Esophagus squamous epithelium (tissue), 5 donors: ENCODE data around the gene DNMT3A. TPM values are rescaled to one million over a fixed set of nuclear protein-coding genes. Genes with fewer than 3 reads are reported as not detected.

Experiments
- DNase-seq: peaks from one replicate; lab custom pipeline; 2025; lab: John Stamatoyannopoulos, UW
- H3K27ac ChIP-seq, 4 donors: fragments of 200-600 bp; sonication (generic); one replicate each; pipeline ENCODE4 v1.5.1; 2016 to 2019; ENCODE audit warnings: mild to moderate bottlenecking in 1 of 4
- H3K27me3 ChIP-seq, 4 donors: fragments of 200-600 bp; sonication (generic); 1 replicate in 3 of 4; 2 replicates in 1 of 4; pipeline versions ENCODE4 v1.5.1 to v1.6.0; 2017 to 2021; ENCODE audit warnings: antibody characterized with exemption in 1 of 4
- H3K36me3 ChIP-seq, 3 donors: fragments of 200-600 bp; sonication (generic); one replicate each; pipeline ENCODE4 v1.5.1; 2016 to 2019
- H3K4me1 ChIP-seq, 3 donors: fragments of 200-600 bp; sonication (generic); one replicate each; pipeline ENCODE4 v1.5.1; 2017 to 2019
- H3K4me3 ChIP-seq, 4 donors: fragments of 200-600 bp; sonication (generic); 1 replicate in 3 of 4; 2 replicates in 1 of 4; pipeline ENCODE4 v1.5.1; 2016 to 2019; ENCODE audit warnings: mild to moderate bottlenecking in 2 of 4, moderate library complexity in 1 of 4
- H3K9me3 ChIP-seq, 3 donors: fragments of 200-600 bp; sonication (generic); one replicate each; pipeline ENCODE4 v1.5.1; 2016 to 2019
- POLR2A ChIP-seq, 4 donors: fragments of 450-650 bp; IDR thresholded peaks; one replicate each; pipeline ENCODE4 v1.6.1; 2017; ENCODE audit warnings: antibody characterized with exemption in 4 of 4, mild to moderate bottlenecking in 4 of 4, moderate library complexity in 3 of 4
- WGBS, 2 donors: methylation state at CpG; one replicate each; pipeline ENCODE4 v1.1.5; 2018; 5-methylcytosine and 5-hydroxymethylcytosine counted together
- intact Hi-C: fragments of 100-400 bp; cut with DNase I; formaldehyde crosslinking; loops from one replicate; pipeline ENCODE4 v1.15.0; 2022
- total RNA-seq, 4 donors: library from RNA; depleted of rRNA; stranded (reverse); fragments of >200 nt; gene quantifications; one replicate each; pipeline ENCODE4 v1.1.0, GENCODE V29; 2016
- TF ChIP-seq, protein P1 (sequence below), 6 experiments: fragments of 450-650 bp in 4 of 6; fragments of 200-600 bp in 2 of 6; sonication (generic) in 2 of 6; IDR thresholded peaks; one replicate each; pipeline ENCODE4 v1.5.1; 2016 to 2019; ENCODE audit warnings: antibody characterized with exemption in 6 of 6, mild to moderate bottlenecking in 4 of 6, moderate library complexity in 4 of 6
- donor health status: DM: yes; HTN: yes; CAD: no.

DNMT3A gene
- total RNA-seq, 4 donors from 2014 or later, result 4.1 to 13.6 (median 8.2) TPM

DNA sequence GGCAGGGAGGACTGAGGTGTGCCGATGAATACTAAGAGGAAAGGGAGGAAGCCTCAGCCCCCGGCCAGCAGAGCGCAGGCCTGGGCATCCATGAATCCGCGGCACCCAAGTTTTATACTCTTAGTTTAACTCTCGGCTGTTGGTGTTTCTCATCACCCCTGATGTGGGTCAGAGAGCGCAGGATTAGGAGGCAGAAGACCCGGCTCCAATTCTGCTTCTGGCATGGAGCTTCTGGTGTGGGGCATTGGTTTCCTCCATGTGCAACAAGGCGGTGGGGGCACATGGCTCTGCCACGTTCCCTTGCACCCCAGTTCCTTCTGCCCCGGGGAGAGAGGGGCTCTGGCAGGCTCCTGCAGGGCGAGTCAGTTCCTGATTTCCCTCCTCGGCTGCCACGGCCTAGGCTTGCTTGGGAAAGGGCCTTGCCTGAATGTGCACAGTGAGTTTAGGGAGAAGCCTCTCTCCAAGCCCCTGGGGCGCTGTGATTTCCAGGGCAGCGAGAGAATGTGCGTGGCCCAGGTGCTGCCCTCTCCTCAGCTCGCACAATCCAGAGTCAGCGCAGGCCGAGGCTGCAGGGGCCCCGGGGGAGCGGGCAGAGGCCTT, 36.2 kb upstream of the DNMT3A start:
- no peak overlapping the region for H3K4me3 ChIP-seq
- peak overlapping the region in 2 of 4 donors; percentile 59 to 76 for H3K27ac ChIP-seq
- no peaks in the 10 kb centered on the region for H3K9me3 ChIP-seq
- intact Hi-C loops, result no loop called here
- H3K36me3 ChIP-seq, result no peaks in the 10 kb centered on the region
- no peak for DNase-seq
- H3K27me3 ChIP-seq, result no peaks in the 10 kb centered on the region
- no peak for TF ChIP-seq POLR2A (IDR thresholded peaks at IDR 0.05)
- TF ChIP-seq, protein P1, sequence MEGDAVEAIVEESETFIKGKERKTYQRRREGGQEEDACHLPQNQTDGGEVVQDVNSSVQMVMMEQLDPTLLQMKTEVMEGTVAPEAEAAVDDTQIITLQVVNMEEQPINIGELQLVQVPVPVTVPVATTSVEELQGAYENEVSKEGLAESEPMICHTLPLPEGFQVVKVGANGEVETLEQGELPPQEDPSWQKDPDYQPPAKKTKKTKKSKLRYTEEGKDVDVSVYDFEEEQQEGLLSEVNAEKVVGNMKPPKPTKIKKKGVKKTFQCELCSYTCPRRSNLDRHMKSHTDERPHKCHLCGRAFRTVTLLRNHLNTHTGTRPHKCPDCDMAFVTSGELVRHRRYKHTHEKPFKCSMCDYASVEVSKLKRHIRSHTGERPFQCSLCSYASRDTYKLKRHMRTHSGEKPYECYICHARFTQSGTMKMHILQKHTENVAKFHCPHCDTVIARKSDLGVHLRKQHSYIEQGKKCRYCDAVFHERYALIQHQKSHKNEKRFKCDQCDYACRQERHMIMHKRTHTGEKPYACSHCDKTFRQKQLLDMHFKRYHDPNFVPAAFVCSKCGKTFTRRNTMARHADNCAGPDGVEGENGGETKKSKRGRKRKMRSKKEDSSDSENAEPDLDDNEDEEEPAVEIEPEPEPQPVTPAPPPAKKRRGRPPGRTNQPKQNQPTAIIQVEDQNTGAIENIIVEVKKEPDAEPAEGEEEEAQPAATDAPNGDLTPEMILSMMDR (IDR thresholded peaks at IDR 0.05), result no peak
- H3K4me1 ChIP-seq, result peaks cover 17 to 50% (median 25%) of the 10 kb centered on the region in 3 donors
- WGBS, 2 donors, result 57 to 59% methylated on average over 11 to 13 of the region's 22 CpGs

GRCh38 chr2:25376750-25377621, 35.3 kb upstream of the DNMT3A start:
- intact Hi-C loops, result no loop called here
- TF ChIP-seq, protein P1 (IDR thresholded peaks at IDR 0.05), result peak; percentile 86 to 99 (median 93)
- no peak for TF ChIP-seq POLR2A (IDR thresholded peaks at IDR 0.05)
- peak overlapping the region; percentile 18 to 76 (median 50) for H3K27ac ChIP-seq
- H3K36me3 ChIP-seq, result no peaks in the 10 kb centered on the region
- no peaks in the 10 kb centered on the region for H3K9me3 ChIP-seq
- peak; percentile 54 for DNase-seq
- no peaks in the 10 kb centered on the region for H3K27me3 ChIP-seq
- peaks cover 17 to 56% (median 25%) of the 10 kb centered on the region in 3 donors for H3K4me1 ChIP-seq
- peak overlapping the region in 3 of 4 donors; percentile 22 to 47 (median 30) for H3K4me3 ChIP-seq
- 9 to 11% methylated on average over 8 to 24 of the region's 52 CpGs for WGBS, 2 donors

DNA sequence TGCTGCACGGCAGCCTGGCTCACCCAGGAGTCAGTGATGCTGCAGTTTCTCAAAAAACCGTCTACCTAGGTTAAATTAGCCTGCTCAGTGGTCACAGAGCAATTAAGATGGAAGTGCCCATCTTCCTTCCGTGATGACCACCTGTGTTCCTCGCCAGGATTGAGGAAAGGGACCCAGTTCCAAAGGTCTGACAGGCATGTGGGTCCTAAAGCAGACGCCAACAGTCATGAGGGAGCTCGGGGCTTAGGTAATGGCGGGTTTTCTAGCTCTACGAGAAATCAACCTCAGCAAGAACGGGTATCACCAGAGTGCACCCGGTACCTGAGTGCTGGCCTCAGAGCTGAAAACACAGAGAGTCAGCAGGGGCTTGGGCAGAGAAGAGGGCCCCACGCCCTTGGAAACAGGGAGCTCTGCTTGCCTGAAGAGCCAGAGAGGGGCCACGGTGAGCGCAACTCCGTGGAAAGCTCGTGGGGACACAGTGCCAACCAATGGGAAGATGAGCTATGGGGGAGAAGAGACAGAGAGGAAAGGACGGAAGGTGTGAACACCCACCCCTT, 34.3 kb upstream of the DNMT3A start:
- TF ChIP-seq POLR2A (IDR thresholded peaks at IDR 0.05), result no peak
- TF ChIP-seq, protein P1 (IDR thresholded peaks at IDR 0.05), result no peak
- peak overlapping the region in 2 of 4 donors; percentile 30 to 47 for H3K4me3 ChIP-seq
- intact Hi-C loops, result no loop called here

DNA sequence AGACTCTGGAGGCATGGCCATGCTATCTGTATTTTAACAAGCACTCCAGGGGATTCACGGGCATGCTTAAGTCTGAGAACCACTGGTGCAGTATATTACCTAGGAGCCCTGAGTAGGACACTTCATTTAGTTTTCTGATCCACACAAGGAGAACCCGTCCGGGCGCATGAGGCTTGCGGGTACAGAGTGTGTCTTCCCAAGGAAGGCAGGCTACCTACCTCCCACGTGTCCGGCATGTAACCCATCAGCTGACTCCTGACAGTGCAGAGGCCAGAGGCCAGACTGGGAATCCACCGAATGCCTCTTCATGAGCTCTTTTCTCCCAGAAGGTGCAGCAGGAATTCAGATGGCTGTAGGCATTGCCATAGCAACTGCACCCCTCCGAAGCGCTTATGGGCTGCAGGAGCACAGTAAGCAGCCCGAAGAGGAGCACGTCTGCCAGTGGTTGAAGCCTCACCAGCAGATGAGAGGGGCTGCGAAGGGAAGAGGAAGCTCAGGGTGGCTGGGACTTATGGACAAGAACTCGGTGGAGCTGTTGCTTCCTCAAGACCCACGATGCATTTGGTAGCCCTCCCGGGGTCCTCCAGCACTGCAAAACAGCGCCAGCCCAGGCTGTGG, 33.8 kb upstream of the DNMT3A start:
- DNase-seq, result no peak
- intact Hi-C loops, result no loop called here
- TF ChIP-seq, protein P1 (IDR thresholded peaks at IDR 0.05), result no peak
- TF ChIP-seq POLR2A (IDR thresholded peaks at IDR 0.05), result no peak
- H3K27ac ChIP-seq, result no peak overlapping the region
- H3K9me3 ChIP-seq, result no peaks in the 10 kb centered on the region
- WGBS, 2 donors, result 80 to 91% methylated on average over 4 to 14 of the region's 17 CpGs
- peaks cover 17 to 56% (median 25%) of the 10 kb centered on the region in 3 donors for H3K4me1 ChIP-seq
- no peaks in the 10 kb centered on the region for H3K27me3 ChIP-seq
- H3K4me3 ChIP-seq, result no peak overlapping the region
- no peaks in the 10 kb centered on the region for H3K36me3 ChIP-seq

More for the DNA sequence above, 34.3 kb upstream of the DNMT3A start:
- DNase-seq, result no peak
- Histone ChIP-seq H3K27ac (peak overlapping the region in 3 of 4 donors; percentile 40 to 76 (median 59)), H3K9me3 (no peaks in the 10 kb centered on the region), H3K4me1 (peaks cover 17 to 56% (median 25%) of the 10 kb centered on the region in 3 donors), H3K36me3 (no peaks in the 10 kb centered on the region), H3K27me3 (no peaks in the 10 kb centered on the region)
- 61 to 68% methylated on average over 11 to 14 of the region's 16 CpGs for WGBS, 2 donors
